Liver (tissue), 3 donors: ENCODE results near the gene PSAT1.
A peak's percentile ranks its signal among the peaks of the same experiment; 100 is the strongest.

Experiments
- EGR1 ChIP-seq, 2 donors: IDR thresholded peaks; 2 replicates each; pipeline ENCODE4 v1.6.1; 2016 to 2018; ENCODE audit warnings: antibody characterized with exemption in 2 of 2, low read depth in 2 of 2
- HNF4A ChIP-seq, 2 donors: conservative IDR thresholded peaks; 2 replicates each; pipeline ENCODE4 v1.6.1; 2016; ENCODE audit warnings: antibody characterized with exemption in 2 of 2, mild to moderate bottlenecking in 2 of 2
- JUND ChIP-seq, 2 donors: IDR thresholded peaks; 2 replicates each; pipeline ENCODE4 v1.6.1; 2016; ENCODE audit warnings: antibody characterized with exemption in 2 of 2
- TF ChIP-seq, protein P1 (sequence below): fragments of 150-350 bp; IDR thresholded peaks from 2 replicates; pipeline ENCODE4 v1.5.1; 2017; ENCODE audit warnings: improper control_type of control experiment, low read depth, low read length; ENCODE audit not compliant: missing input control
- TF ChIP-seq, protein P2 (sequence below): IDR thresholded peaks from 2 replicates; pipeline ENCODE4 v1.6.1; 2016; ENCODE audit warnings: antibody characterized with exemption
- TF ChIP-seq, protein P3 (sequence below): IDR thresholded peaks from 2 replicates; pipeline ENCODE4 v1.6.1; 2016; ENCODE audit warnings: antibody characterized with exemption, mild to moderate bottlenecking
- donor health status: healthy.
- donor health status: healthy.

DNA sequence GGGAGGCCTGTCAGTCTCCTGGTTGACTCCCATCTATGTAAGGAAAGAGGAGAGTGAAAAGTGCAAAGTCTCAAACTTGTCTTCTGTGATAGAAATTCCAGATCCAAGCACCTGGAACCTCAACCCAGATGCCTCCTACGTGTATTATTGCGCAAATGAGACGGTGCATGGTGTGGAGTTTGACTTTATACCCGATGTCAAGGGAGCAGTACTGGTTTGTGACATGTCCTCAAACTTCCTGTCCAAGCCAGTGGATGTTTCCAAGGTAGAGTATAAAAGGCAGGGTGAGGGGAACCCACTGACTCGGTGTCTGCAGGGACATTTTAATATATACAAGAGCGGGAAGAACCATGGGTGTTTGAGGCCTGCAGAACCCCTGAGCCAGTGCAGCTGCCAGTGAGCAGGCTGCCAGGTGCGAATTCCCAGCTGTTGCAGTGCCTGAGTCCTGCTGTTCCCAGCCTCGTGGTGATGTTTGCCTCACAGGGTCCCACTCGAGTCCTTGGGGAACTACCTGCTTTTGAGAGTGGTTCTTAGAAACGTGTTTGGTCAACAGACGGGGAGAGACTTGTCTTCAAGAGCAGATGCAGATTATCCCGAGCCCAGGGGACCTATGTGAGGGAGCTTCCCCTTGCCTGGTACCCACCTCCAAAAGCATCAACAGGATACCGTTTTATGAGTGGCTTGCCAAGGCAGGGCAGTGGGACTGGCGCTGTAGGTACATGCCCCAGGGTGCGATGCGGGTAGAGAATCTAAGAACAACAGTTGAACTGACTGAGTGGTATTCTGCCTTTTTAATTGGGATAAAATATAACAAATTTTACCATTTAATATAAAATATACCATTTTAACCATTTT lies 9.5 kb downstream of the PSAT1 start:
- TF ChIP-seq, protein P1, sequence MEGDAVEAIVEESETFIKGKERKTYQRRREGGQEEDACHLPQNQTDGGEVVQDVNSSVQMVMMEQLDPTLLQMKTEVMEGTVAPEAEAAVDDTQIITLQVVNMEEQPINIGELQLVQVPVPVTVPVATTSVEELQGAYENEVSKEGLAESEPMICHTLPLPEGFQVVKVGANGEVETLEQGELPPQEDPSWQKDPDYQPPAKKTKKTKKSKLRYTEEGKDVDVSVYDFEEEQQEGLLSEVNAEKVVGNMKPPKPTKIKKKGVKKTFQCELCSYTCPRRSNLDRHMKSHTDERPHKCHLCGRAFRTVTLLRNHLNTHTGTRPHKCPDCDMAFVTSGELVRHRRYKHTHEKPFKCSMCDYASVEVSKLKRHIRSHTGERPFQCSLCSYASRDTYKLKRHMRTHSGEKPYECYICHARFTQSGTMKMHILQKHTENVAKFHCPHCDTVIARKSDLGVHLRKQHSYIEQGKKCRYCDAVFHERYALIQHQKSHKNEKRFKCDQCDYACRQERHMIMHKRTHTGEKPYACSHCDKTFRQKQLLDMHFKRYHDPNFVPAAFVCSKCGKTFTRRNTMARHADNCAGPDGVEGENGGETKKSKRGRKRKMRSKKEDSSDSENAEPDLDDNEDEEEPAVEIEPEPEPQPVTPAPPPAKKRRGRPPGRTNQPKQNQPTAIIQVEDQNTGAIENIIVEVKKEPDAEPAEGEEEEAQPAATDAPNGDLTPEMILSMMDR: no peak
- TF ChIP-seq JUND (IDR thresholded peaks at IDR 0.05) (no peak), HNF4A (conservative IDR thresholded peaks at IDR 0.05) (peak; percentile 44 to 76), EGR1 (IDR thresholded peaks at IDR 0.05; ENCODE audit: low read depth in 2 of 2) (no peak)
- TF ChIP-seq, protein P2, sequence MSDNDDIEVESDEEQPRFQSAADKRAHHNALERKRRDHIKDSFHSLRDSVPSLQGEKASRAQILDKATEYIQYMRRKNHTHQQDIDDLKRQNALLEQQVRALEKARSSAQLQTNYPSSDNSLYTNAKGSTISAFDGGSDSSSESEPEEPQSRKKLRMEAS: no peak
- TF ChIP-seq, protein P3, sequence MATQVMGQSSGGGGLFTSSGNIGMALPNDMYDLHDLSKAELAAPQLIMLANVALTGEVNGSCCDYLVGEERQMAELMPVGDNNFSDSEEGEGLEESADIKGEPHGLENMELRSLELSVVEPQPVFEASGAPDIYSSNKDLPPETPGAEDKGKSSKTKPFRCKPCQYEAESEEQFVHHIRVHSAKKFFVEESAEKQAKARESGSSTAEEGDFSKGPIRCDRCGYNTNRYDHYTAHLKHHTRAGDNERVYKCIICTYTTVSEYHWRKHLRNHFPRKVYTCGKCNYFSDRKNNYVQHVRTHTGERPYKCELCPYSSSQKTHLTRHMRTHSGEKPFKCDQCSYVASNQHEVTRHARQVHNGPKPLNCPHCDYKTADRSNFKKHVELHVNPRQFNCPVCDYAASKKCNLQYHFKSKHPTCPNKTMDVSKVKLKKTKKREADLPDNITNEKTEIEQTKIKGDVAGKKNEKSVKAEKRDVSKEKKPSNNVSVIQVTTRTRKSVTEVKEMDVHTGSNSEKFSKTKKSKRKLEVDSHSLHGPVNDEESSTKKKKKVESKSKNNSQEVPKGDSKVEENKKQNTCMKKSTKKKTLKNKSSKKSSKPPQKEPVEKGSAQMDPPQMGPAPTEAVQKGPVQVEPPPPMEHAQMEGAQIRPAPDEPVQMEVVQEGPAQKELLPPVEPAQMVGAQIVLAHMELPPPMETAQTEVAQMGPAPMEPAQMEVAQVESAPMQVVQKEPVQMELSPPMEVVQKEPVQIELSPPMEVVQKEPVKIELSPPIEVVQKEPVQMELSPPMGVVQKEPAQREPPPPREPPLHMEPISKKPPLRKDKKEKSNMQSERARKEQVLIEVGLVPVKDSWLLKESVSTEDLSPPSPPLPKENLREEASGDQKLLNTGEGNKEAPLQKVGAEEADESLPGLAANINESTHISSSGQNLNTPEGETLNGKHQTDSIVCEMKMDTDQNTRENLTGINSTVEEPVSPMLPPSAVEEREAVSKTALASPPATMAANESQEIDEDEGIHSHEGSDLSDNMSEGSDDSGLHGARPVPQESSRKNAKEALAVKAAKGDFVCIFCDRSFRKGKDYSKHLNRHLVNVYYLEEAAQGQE: no peak
